ENCODE data around the gene NETO1.

NETO1 gene

DNA sequence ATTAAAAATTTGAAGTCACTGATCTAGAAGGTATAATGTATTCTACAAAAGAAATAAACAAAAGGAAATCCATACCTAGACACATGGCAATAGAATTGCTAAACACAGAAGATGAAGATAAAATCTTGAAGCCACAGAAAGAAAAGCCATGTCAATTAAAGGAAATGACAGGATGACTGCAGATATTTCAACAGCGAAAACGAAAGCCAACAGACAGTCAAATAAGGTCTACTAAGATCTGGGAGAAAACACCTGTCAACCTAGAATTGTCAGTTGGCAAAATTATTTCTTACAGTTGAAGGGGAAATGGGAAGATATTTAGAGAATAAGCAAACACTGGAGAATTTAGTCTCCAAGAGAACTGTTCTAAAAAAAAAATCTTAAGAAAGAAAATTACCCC, 39.2 kb downstream of the NETO1 start:
- no peak for ATAC-seq (replicated peaks)
- H3K9me3 Mint-ChIP-seq = peaks cover 12 to 18% of the 10 kb centered on the region in 2 donors
- H3K27me3 Mint-ChIP-seq = no peaks in the 10 kb centered on the region
- no peak overlapping the region for H3K4me3 Mint-ChIP-seq
- H3K4me1 Mint-ChIP-seq (ENCODE audit: low read depth in 2 of 2) = no peaks in the 10 kb centered on the region
- H3K27ac Mint-ChIP-seq = no peak overlapping the region
- H3K36me3 Mint-ChIP-seq (ENCODE audit: insufficient read depth) = no peaks in the 10 kb centered on the region
- no peak for DNase-seq

DNA sequence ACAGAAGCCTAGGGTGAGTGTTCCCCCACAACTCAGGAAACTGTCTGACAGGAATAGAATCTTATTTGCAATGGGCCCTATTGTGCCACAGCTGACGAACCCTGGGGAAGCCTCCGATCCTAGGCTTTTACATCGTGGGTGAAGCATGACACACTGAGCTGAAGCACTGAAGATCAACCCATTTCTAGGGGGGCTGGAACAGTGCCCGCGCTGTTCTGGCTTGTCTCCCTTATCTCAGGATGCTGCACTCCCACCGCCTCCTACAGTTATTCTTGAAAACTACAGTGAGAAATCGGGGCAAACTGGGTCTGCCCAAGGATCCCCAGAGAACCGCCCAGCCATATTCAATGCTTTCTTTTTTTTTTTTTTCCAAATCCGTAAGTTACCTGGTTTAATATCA, 41.1 kb downstream of the NETO1 start:
- DNase-seq = no peak
- no peaks in the 10 kb centered on the region for H3K27me3 Mint-ChIP-seq
- no peak overlapping the region for H3K27ac Mint-ChIP-seq
- no peaks in the 10 kb centered on the region for H3K4me1 Mint-ChIP-seq (ENCODE audit: low read depth in 2 of 2)
- ATAC-seq (replicated peaks) = no peak
- H3K4me3 Mint-ChIP-seq = no peak overlapping the region
- peaks cover 14 to 24% of the 10 kb centered on the region in 2 donors for H3K9me3 Mint-ChIP-seq
- H3K36me3 Mint-ChIP-seq (ENCODE audit: insufficient read depth) = no peaks in the 10 kb centered on the region

DNA sequence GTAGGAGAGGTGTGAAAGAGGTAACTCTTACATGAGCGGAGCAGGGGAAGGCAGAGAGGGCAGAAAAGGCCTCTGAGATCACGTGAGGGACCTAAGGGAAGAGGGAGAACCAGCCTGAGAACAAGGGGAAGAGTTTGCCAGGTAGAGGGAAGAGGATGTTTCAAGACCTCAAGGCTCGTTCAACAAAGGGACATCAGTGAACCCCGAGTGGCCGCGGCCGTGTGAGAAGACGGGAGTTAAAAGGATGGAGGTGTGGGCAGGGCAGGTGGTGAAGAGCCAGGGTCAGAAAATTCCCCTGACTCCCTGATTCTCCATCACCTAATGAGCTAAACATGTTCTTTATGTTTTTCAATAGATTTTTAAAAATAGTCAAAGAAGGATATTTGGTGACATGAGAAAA, 44.4 kb downstream of the NETO1 start:
- H3K27ac Mint-ChIP-seq = no peak overlapping the region
- ATAC-seq (replicated peaks) = no peak
- H3K9me3 Mint-ChIP-seq = peaks cover 7 to 14% of the 10 kb centered on the region in 2 donors
- no peaks in the 10 kb centered on the region for H3K27me3 Mint-ChIP-seq
- no peak for DNase-seq
- H3K4me3 Mint-ChIP-seq = no peak overlapping the region
- H3K4me1 Mint-ChIP-seq (ENCODE audit: low read depth in 2 of 2) = no peaks in the 10 kb centered on the region
- no peaks in the 10 kb centered on the region for H3K36me3 Mint-ChIP-seq (ENCODE audit: insufficient read depth)

DNA sequence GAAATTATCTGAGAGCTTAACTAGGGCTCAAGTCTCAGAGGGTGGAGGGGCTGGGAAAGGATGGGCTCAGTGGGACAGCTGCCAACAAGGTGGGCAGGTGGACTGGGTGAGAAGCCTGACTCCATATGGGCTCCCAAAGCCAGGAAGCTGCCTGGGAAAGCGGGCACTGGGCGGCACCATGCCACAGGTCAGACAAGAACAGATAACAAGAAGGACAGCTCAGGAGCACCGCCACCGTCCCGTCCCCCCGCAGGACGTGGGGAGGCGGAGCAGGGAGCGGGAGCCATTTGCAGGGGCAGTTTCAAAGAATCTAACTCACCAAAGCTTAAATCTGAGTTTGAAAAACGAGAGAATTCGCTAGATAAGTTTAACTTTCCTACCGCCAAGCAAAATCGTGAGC, 45.6 kb downstream of the NETO1 start:
- H3K4me1 Mint-ChIP-seq (ENCODE audit: low read depth in 2 of 2) = no peaks in the 10 kb centered on the region

DNA sequence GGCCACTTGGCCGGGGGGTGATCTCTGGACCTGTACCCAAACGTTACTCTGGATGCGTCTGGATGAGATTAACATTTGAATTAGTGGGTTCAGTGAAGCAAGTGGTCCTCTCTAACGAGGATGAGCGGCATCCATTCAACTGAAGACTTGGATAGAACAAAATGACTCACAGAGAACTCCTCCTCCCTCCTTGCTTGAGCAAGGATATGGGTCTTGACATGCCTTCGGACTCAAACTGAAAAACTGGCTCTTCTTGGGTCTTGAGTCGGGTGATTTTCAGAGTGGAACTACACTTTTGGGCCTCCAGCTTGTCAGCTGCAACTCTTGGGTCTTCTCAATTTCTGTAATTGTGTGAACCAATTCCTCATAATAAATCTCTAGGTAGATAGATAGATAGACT, 47.2 kb downstream of the NETO1 start:
- Mint-ChIP-seq H3K9me3 (peaks cover 9 to 22% of the 10 kb centered on the region in 2 donors), H3K27me3 (no peaks in the 10 kb centered on the region), H3K4me3 (no peak overlapping the region), H3K4me1 (ENCODE audit: low read depth in 2 of 2) (no peaks in the 10 kb centered on the region), H3K36me3 (ENCODE audit: insufficient read depth) (no peaks in the 10 kb centered on the region), H3K27ac (no peak overlapping the region)
- ATAC-seq (replicated peaks) (no peak), DNase-seq (no peak)

More for the DNA sequence above, 45.6 kb downstream of the NETO1 start:
- DNase-seq = no peak
- no peak overlapping the region for H3K4me3 Mint-ChIP-seq
- H3K27me3 Mint-ChIP-seq = no peaks in the 10 kb centered on the region
- no peak overlapping the region for H3K27ac Mint-ChIP-seq
- no peaks in the 10 kb centered on the region for H3K36me3 Mint-ChIP-seq (ENCODE audit: insufficient read depth)
- no peak for ATAC-seq (replicated peaks)
- peaks cover 7 to 14% of the 10 kb centered on the region in 2 donors for H3K9me3 Mint-ChIP-seq

DNA sequence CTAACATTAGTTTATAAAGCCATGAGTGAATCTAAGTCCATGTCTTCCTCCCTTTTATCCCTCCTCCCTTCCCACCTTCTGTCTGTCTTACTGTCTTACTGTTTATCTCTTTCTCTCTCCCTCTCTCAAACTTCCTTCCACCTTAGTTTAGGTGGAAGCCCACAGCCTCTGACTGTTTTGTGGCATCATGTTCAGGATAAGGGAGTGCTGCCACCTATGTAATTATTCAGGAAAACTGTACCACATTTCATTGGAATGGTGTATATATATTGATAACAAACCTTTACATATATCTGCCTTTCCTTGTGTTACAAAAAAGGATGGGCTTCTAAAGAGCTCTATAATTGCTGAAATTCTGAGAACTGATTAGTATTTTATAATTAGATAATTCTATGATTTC, 48.7 kb downstream of the NETO1 start:
- ATAC-seq (replicated peaks) = no peak
- H3K4me1 Mint-ChIP-seq (ENCODE audit: low read depth in 2 of 2) = no peaks in the 10 kb centered on the region
- no peaks in the 10 kb centered on the region for H3K27me3 Mint-ChIP-seq
- no peaks in the 10 kb centered on the region for H3K36me3 Mint-ChIP-seq (ENCODE audit: insufficient read depth)
- H3K9me3 Mint-ChIP-seq = peaks cover 7 to 22% of the 10 kb centered on the region in 2 donors
- no peak for DNase-seq
- H3K27ac Mint-ChIP-seq = no peak overlapping the region
- no peak overlapping the region for H3K4me3 Mint-ChIP-seq

DNA sequence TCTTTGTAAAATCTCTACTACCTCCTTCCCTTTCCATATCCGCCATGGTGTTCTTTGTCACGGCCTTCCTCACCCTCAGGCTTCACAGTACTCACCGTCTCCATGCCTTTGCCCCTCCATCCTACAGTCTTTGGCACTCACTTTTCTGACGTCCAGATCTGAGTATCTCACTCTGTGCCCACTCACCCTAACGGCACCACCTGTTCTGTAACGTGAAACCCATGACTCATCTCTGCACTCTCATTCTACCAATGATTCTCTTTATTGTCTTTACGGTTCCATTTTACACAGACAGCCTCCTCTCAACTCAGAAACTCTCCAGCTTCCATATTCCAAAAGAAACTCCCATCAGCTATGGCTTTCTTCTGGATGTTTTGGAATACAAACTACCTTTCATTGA, 56.7 kb downstream of the NETO1 start:
- H3K9me3 Mint-ChIP-seq = peaks cover 0 to 14% of the 10 kb centered on the region in 2 donors
- H3K27me3 Mint-ChIP-seq = no peaks in the 10 kb centered on the region
- H3K27ac Mint-ChIP-seq = no peak overlapping the region
- ATAC-seq (replicated peaks) (no peak), DNase-seq (no peak)
- H3K4me1 Mint-ChIP-seq (ENCODE audit: low read depth in 2 of 2) = no peaks in the 10 kb centered on the region
- H3K36me3 Mint-ChIP-seq (ENCODE audit: insufficient read depth) = no peaks in the 10 kb centered on the region
- no peak overlapping the region for H3K4me3 Mint-ChIP-seq

DNA sequence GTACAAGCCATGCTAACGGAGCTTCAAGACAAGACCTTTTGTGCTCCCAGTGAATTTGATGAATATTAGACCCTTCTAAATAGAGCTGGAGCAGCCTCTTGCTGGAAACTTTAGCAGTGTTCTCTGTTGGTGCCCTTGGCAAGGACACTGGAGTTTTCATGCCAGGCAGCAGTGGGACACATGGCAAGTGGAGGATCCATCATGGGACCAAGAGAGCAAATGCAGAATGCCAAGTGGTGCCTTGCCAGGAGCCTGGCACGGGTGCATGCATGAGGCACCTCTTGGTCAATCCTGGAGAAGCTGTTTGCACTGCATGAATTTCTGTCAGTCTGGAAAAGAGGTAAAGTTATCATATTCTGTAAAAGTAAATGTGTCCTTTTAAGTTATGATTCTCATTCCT, 59.1 kb downstream of the NETO1 start:
- no peak overlapping the region for H3K27ac Mint-ChIP-seq
- no peaks in the 10 kb centered on the region for H3K4me1 Mint-ChIP-seq (ENCODE audit: low read depth in 2 of 2)

DNA sequence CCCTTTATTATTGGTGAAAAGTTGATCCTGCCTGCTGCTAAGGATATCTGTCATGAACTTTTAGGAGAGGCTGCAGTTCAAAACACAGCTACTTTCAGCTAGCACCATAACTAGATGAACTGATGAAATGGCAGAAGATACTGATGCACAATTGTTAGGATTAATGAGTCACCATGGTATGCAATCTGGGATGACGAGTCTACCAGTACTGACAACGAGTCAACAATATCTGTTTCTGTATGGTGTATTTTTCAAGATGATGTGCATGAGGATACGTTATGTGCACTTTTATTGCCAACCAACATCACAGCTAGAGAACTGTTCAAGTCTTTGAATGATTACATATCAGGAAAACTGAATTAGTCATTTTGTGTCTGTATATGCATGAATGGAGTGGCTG, 68.7 kb downstream of the NETO1 start:
- Mint-ChIP-seq H3K27me3 (no peaks in the 10 kb centered on the region), H3K4me1 (ENCODE audit: low read depth in 2 of 2) (no peaks in the 10 kb centered on the region), H3K9me3 (peaks cover 5 to 7% of the 10 kb centered on the region in 2 donors), H3K27ac (no peak overlapping the region), H3K4me3 (no peak overlapping the region), H3K36me3 (ENCODE audit: insufficient read depth) (no peaks in the 10 kb centered on the region)
- ATAC-seq (replicated peaks) = no peak
- DNase-seq = no peak

More for the DNA sequence above, 59.1 kb downstream of the NETO1 start:
- no peak for ATAC-seq (replicated peaks)
- Mint-ChIP-seq H3K27me3 (no peaks in the 10 kb centered on the region), H3K4me3 (no peak overlapping the region), H3K9me3 (peaks cover 0 to 15% of the 10 kb centered on the region in 2 donors), H3K36me3 (ENCODE audit: insufficient read depth) (no peaks in the 10 kb centered on the region)
- no peak for DNase-seq

DNA sequence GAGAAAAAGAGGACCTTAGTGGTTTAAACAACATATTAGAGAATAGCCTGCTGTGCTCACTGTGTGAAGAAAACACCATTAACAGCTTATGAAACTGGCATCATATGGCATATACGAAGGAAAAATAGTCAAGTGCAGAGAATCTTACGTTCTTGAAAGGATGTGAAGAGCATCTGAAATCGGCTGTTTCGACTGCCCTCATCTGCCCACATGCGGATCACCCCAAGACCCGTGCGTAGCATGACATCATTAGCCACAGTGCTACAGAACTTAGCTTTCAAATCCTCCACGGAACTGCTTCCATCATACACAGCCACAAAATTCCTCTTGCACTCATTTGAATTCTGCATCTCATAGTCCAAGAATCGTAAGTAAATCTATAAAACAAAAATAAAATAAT, 84.3 kb downstream of the NETO1 start:
- H3K36me3 Mint-ChIP-seq (ENCODE audit: insufficient read depth) = no peaks in the 10 kb centered on the region
- H3K9me3 Mint-ChIP-seq = peaks cover 0 to 2% of the 10 kb centered on the region in 2 donors
- no peaks in the 10 kb centered on the region for H3K4me1 Mint-ChIP-seq (ENCODE audit: low read depth in 2 of 2)
- no peak overlapping the region for H3K27ac Mint-ChIP-seq
- DNase-seq (no peak), ATAC-seq (replicated peaks) (no peak)
- no peak overlapping the region for H3K4me3 Mint-ChIP-seq
- no peaks in the 10 kb centered on the region for H3K27me3 Mint-ChIP-seq

DNA sequence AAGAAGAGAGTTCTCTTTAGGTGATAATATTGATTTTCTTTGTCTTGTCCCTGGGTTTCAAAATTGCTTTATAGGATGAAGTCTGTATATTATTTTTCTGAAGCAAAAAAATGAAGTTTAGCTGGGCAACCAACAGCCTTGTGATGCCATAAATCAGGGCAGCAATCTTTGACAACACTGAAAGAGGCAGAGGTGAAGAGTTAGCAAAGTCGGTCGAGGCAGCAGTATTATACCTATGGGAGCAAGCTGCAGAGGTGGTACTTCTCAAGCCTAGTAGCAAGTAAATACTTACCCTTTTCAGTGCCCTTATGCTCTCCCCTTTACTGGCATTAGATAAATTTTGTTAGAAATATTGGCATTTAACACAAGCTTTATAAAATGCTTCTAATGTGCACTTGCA, 92.9 kb downstream of the NETO1 start:
- no peak for ATAC-seq (replicated peaks)
- Mint-ChIP-seq H3K4me1 (ENCODE audit: low read depth in 2 of 2) (no peaks in the 10 kb centered on the region), H3K9me3 (peaks cover 0 to 10% of the 10 kb centered on the region in 2 donors), H3K4me3 (no peak overlapping the region), H3K27me3 (no peaks in the 10 kb centered on the region), H3K27ac (no peak overlapping the region), H3K36me3 (ENCODE audit: insufficient read depth) (no peaks in the 10 kb centered on the region)
- DNase-seq = no peak

DNA sequence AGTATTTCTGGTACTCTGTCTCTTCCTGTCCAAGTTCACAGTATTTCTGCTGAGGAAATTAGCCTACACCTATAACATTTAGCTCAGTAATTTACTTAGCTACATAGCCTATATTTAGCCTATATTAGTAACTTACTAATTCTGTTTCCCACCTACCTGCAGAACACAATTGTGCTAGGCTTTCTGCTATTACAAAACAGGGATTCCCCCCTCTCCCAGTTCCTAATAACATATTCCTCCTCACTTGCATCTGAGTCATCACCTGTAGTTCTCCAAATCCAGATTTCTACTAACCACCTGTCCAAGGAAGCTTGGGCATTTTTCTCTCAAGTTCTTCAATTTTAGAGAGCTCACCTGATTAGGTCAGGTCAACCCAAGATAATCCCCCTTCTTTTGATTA, 94.9 kb downstream of the NETO1 start:
- DNase-seq (no peak), ATAC-seq (replicated peaks) (no peak)
- Mint-ChIP-seq H3K9me3 (peaks cover 0 to 8% of the 10 kb centered on the region in 2 donors), H3K4me1 (ENCODE audit: low read depth in 2 of 2) (no peaks in the 10 kb centered on the region), H3K27ac (no peak overlapping the region), H3K27me3 (no peaks in the 10 kb centered on the region), H3K36me3 (ENCODE audit: insufficient read depth) (no peaks in the 10 kb centered on the region), H3K4me3 (no peak overlapping the region)

DNA sequence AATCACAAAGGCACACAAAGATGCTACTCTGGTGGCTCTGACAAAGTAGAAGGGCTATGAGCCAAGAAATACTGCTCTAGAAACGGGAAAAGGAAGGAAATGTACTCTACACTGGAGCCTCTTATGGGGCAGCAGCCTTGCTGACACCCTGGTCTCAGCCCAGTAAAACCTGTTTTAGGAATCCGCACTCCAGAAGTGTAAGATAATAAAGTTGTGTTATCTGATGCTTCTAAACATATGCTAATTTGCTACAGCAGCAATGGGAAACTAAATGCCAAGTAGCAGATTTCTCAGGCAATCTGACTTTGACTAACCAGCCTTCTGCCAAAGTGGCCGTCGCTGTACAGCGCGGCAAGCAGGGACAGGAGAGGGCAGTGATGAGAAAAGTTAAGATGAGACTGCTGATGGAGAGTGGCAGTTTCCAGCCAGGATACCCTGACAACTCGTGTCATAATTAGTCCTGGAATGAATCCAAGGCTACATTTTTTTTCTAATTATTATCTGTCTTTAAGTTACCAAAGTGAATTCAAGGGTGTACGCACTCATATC, 99.0 kb downstream of the NETO1 start:
- no peak for ATAC-seq (replicated peaks)
- H3K27ac Mint-ChIP-seq = no peak overlapping the region
- H3K4me1 Mint-ChIP-seq (ENCODE audit: low read depth in 2 of 2) = no peaks in the 10 kb centered on the region
- peaks cover 8 to 11% of the 10 kb centered on the region in 2 donors for H3K9me3 Mint-ChIP-seq
- H3K4me3 Mint-ChIP-seq = no peak overlapping the region
- DNase-seq = no peak
- no peaks in the 10 kb centered on the region for H3K36me3 Mint-ChIP-seq (ENCODE audit: insufficient read depth)
- no peaks in the 10 kb centered on the region for H3K27me3 Mint-ChIP-seq

DNA sequence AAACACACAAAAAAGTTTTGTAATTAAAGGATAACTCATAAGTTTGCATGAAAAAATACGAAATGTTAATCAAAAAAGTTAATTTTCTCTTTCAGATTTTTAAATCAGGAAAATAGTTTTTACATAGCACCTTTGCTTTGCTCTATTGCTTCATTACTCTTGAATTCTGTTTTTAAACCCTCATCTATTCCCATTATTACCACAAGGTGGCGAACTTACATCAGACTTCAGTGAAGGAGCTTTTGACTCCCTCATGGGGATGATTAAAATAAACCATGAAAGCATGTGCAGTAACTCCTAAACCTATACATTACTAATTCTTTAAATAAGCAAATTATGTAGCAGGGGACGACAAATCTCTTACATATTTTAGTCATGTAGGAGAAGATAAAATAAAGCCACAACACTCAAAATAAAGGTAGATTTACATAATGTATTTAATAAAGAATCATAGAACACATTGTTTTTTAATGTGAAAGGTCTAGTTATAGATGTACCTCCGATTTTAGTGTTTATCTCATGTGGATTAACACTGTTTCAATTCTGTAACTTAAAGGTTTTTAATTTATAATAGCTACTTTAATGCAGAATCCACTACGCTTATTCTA, 105.2 kb downstream of the NETO1 start:
- ATAC-seq (replicated peaks) (no peak), DNase-seq (no peak)
- peaks cover 4 to 11% of the 10 kb centered on the region in 2 donors for H3K9me3 Mint-ChIP-seq

More for the DNA sequence above, 105.2 kb downstream of the NETO1 start:
- H3K36me3 Mint-ChIP-seq (ENCODE audit: insufficient read depth) = no peaks in the 10 kb centered on the region
- H3K4me3 Mint-ChIP-seq = no peak overlapping the region
- H3K27ac Mint-ChIP-seq = no peak overlapping the region
- H3K4me1 Mint-ChIP-seq (ENCODE audit: low read depth in 2 of 2) = no peaks in the 10 kb centered on the region
- H3K27me3 Mint-ChIP-seq = no peaks in the 10 kb centered on the region

Data from effector memory CD8-positive, alpha-beta T cell (primary cell).